Endothelial cell of umbilical vein (primary cell): Measurements from ENCODE around the gene C12orf57.

Experiments used
- POLR2A ChIP-seq: IDR thresholded peaks from 2 replicates; pipeline ENCODE4 v1.6.1; 2012; ENCODE audit warnings: low read depth, mild to moderate bottlenecking, control low read depth, low read length
- TF ChIP-seq, protein P1 (sequence below), 2 donors: IDR thresholded peaks; 1 replicate in 1 of 2; 2 replicates in 1 of 2; pipeline ENCODE4 v1.5.1; 2011; ENCODE audit warnings: low read length in 2 of 2, mild to moderate bottlenecking in 2 of 2, moderate library complexity in 2 of 2, control low read depth in 1 of 2, inconsistent platforms in 1 of 2, low read depth in 1 of 2; ENCODE audit not compliant: insufficient read depth in 1 of 2; ENCODE audit errors: extremely low read depth in 1 of 2

DNA sequence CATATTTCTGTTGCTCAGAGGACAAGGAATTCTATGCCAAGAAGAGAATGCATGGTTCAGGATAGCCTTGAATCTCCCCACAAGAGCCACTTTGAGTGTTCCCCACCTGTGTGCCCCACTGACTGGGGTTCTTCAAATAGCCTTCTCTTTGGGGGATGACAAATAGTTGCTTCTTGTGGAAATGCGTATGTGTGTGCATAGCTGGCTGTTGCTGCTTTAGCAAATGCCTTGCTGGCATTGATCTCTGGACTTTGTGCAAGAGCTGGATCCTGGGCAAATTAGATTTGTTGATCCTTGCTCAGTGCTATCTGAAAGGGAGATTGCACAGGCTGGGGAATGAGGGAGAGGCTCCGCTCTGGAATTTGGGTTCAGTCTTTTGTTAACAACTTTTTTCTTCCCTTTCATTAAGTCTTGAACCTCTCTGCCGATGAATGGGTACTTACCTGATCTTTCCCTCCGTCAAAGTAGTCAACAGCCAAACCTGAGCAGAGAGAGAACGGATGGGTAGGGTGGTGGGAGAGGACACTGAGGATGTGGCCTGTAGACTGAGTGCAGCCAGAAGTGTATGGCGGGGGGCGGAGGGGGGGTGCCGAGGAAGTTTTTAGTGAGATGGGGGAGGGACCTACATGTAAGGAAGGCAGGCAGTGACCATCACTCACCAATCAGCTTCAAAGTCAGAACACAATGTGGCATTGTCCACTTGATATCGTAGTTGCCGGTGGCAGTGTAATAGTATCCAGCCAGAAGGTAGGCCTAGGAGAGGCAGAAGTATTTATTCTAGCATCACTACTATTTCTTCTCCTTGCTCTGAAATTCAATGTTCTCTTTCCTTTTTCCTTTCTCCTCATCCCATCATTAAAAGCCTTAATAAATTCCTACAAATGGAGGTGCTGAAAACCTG, 37.6 kb downstream of the C12orf57 start:
- TF ChIP-seq, protein P1, sequence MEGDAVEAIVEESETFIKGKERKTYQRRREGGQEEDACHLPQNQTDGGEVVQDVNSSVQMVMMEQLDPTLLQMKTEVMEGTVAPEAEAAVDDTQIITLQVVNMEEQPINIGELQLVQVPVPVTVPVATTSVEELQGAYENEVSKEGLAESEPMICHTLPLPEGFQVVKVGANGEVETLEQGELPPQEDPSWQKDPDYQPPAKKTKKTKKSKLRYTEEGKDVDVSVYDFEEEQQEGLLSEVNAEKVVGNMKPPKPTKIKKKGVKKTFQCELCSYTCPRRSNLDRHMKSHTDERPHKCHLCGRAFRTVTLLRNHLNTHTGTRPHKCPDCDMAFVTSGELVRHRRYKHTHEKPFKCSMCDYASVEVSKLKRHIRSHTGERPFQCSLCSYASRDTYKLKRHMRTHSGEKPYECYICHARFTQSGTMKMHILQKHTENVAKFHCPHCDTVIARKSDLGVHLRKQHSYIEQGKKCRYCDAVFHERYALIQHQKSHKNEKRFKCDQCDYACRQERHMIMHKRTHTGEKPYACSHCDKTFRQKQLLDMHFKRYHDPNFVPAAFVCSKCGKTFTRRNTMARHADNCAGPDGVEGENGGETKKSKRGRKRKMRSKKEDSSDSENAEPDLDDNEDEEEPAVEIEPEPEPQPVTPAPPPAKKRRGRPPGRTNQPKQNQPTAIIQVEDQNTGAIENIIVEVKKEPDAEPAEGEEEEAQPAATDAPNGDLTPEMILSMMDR (IDR thresholded peaks at IDR 0.05; ENCODE audit: extremely low read depth in 1 of 2, insufficient read depth in 1 of 2, low read depth in 1 of 2, low read length in 2 of 2) = no peak
- no peak for TF ChIP-seq POLR2A
